Astrocyte of the cerebellum (primary cell): Measurements from ENCODE around the gene FSCN2.

Experiments
- DNase-seq: peaks from one replicate; pipeline ENCODE4 v3.0.0-alpha.2; 2011; ENCODE audit warnings: low read depth
- H3K4me3 ChIP-seq: 2 replicates; pipeline ENCODE4 v1.5.1; 2011; ENCODE audit warnings: mild to moderate bottlenecking, low read depth, low read length, moderate library complexity
- CTCF ChIP-seq: IDR thresholded peaks from 2 replicates; pipeline ENCODE4 v1.5.1; 2012; ENCODE audit warnings: low read length, low read depth, moderate library complexity, mild to moderate bottlenecking; ENCODE audit errors: missing control alignments
- in situ Hi-C: cut with HindIII; loops from 2 replicates; pipeline ENCODE4 v1.10.0; 2017; ENCODE audit warnings: low sequenced_read_pairs

The FSCN2 gene

GRCh38 chr17:81520021-81520901, 7.9 kb upstream of the FSCN2 start:
- TF ChIP-seq CTCF: no peak
- DNase-seq: no peak
- H3K4me3 ChIP-seq: no peak overlapping the region
- in situ Hi-C loops: no loop called here

GRCh38 chr17:81522491-81523401, 5.4 kb upstream of the FSCN2 start:
- H3K4me3 ChIP-seq: no peak overlapping the region
- in situ Hi-C loops: no loop called here
- peak; percentile 53 for TF ChIP-seq CTCF
- no peak for DNase-seq

- in situ Hi-C loops: no loop called here
- no peak overlapping the region for H3K4me3 ChIP-seq
- TF ChIP-seq CTCF: no peak
- no peak for DNase-seq
Measured at GRCh38 chr17:81523402-81524038, 4.7 kb upstream of the FSCN2 start.

GRCh38 chr17:81524039-81524864, 3.9 kb upstream of the FSCN2 start:
- in situ Hi-C loops: no loop called here
- TF ChIP-seq CTCF: no peak
- H3K4me3 ChIP-seq: no peak overlapping the region
- DNase-seq: no peak

GRCh38 chr17:81524865-81525159, 3.4 kb upstream of the FSCN2 start:
- no peak for TF ChIP-seq CTCF
- no peak overlapping the region for H3K4me3 ChIP-seq
- in situ Hi-C loops: no loop called here
- no peak for DNase-seq
